ENCODE results near the gene PSTPIP2. TPM values are rescaled to one million over a fixed set of nuclear protein-coding genes. Genes with fewer than 3 reads are reported as not detected.

Gene PSTPIP2
- total and polyA plus RNA-seq, 2 of the 13 experiments (the other 11 are each of a cell fraction or from before 2014, with no cell fraction given), result 0.25 to 0.27 TPM

GRCh38 chr18:45967007-45967706, 104.9 kb downstream of the PSTPIP2 start, which contains the start of gene EPG5 (continued):
- TF ChIP-seq, protein P1, sequence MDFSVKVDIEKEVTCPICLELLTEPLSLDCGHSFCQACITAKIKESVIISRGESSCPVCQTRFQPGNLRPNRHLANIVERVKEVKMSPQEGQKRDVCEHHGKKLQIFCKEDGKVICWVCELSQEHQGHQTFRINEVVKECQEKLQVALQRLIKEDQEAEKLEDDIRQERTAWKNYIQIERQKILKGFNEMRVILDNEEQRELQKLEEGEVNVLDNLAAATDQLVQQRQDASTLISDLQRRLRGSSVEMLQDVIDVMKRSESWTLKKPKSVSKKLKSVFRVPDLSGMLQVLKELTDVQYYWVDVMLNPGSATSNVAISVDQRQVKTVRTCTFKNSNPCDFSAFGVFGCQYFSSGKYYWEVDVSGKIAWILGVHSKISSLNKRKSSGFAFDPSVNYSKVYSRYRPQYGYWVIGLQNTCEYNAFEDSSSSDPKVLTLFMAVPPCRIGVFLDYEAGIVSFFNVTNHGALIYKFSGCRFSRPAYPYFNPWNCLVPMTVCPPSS (IDR thresholded peaks at IDR 0.05), result no peak
- TF ChIP-seq HNF4G (IDR thresholded peaks at IDR 0.05; ENCODE audit: borderline replicate concordance, low read depth, low read length), result peak; percentile 8; the same call in 1 of the 2 replicates
- TF ChIP-seq HNF4G (CRISPR knock-in tag; IDR thresholded peaks at IDR 0.05; ENCODE audit: borderline replicate concordance, low read depth), result no peak
- TF ChIP-seq, protein P2, sequence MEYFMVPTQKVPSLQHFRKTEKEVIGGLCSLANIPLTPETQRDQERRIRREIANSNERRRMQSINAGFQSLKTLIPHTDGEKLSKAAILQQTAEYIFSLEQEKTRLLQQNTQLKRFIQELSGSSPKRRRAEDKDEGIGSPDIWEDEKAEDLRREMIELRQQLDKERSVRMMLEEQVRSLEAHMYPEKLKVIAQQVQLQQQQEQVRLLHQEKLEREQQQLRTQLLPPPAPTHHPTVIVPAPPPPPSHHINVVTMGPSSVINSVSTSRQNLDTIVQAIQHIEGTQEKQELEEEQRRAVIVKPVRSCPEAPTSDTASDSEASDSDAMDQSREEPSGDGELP (IDR thresholded peaks at IDR 0.05; ENCODE audit: borderline replicate concordance, low read depth), result 0 out of 2 replicates have a peak, but pooled peaks have one; percentile 39
- TF ChIP-seq ZC3H13 (CRISPR knock-in tag; IDR thresholded peaks at IDR 0.05), result no peak
- peak; percentile 73; the same call in 1 of the 2 replicates for TF ChIP-seq REPIN1 (CRISPR knock-in tag; IDR thresholded peaks at IDR 0.05; ENCODE audit: borderline replicate concordance, low read depth)
- TF ChIP-seq, protein P3, sequence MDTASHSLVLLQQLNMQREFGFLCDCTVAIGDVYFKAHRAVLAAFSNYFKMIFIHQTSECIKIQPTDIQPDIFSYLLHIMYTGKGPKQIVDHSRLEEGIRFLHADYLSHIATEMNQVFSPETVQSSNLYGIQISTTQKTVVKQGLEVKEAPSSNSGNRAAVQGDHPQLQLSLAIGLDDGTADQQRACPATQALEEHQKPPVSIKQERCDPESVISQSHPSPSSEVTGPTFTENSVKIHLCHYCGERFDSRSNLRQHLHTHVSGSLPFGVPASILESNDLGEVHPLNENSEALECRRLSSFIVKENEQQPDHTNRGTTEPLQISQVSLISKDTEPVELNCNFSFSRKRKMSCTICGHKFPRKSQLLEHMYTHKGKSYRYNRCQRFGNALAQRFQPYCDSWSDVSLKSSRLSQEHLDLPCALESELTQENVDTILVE (CRISPR knock-in tag; IDR thresholded peaks at IDR 0.05), result peak; percentile 79
- TF ChIP-seq, protein P4, sequence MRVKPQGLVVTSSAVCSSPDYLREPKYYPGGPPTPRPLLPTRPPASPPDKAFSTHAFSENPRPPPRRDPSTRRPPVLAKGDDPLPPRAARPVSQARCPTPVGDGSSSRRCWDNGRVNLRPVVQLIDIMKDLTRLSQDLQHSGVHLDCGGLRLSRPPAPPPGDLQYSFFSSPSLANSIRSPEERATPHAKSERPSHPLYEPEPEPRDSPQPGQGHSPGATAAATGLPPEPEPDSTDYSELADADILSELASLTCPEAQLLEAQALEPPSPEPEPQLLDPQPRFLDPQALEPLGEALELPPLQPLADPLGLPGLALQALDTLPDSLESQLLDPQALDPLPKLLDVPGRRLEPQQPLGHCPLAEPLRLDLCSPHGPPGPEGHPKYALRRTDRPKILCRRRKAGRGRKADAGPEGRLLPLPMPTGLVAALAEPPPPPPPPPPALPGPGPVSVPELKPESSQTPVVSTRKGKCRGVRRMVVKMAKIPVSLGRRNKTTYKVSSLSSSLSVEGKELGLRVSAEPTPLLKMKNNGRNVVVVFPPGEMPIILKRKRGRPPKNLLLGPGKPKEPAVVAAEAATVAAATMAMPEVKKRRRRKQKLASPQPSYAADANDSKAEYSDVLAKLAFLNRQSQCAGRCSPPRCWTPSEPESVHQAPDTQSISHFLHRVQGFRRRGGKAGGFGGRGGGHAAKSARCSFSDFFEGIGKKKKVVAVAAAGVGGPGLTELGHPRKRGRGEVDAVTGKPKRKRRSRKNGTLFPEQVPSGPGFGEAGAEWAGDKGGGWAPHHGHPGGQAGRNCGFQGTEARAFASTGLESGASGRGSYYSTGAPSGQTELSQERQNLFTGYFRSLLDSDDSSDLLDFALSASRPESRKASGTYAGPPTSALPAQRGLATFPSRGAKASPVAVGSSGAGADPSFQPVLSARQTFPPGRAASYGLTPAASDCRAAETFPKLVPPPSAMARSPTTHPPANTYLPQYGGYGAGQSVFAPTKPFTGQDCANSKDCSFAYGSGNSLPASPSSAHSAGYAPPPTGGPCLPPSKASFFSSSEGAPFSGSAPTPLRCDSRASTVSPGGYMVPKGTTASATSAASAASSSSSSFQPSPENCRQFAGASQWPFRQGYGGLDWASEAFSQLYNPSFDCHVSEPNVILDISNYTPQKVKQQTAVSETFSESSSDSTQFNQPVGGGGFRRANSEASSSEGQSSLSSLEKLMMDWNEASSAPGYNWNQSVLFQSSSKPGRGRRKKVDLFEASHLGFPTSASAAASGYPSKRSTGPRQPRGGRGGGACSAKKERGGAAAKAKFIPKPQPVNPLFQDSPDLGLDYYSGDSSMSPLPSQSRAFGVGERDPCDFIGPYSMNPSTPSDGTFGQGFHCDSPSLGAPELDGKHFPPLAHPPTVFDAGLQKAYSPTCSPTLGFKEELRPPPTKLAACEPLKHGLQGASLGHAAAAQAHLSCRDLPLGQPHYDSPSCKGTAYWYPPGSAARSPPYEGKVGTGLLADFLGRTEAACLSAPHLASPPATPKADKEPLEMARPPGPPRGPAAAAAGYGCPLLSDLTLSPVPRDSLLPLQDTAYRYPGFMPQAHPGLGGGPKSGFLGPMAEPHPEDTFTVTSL (CRISPR knock-in tag; IDR thresholded peaks at IDR 0.05; ENCODE audit: borderline replicate concordance), result peak; percentile 65; the same call in 1 of the 2 replicates
- peak; percentile 98 for TF ChIP-seq ZMYM4 (CRISPR knock-in tag; IDR thresholded peaks at IDR 0.05)
- no peak for TF ChIP-seq PLRG1 (conservative IDR thresholded peaks at IDR 0.05)
- no peak for TF ChIP-seq ZNF367 (CRISPR knock-in tag; IDR thresholded peaks at IDR 0.05; ENCODE audit: borderline replicate concordance)
- no peak for TF ChIP-seq RFXAP (CRISPR knock-in tag; IDR thresholded peaks at IDR 0.05; ENCODE audit: borderline replicate concordance)
- TF ChIP-seq, protein P5, sequence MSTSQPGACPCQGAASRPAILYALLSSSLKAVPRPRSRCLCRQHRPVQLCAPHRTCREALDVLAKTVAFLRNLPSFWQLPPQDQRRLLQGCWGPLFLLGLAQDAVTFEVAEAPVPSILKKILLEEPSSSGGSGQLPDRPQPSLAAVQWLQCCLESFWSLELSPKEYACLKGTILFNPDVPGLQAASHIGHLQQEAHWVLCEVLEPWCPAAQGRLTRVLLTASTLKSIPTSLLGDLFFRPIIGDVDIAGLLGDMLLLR (CRISPR knock-in tag; IDR thresholded peaks at IDR 0.05), result peak; percentile 37; the same call in 1 of the 2 replicates
- TF ChIP-seq RFXANK (CRISPR knock-in tag; IDR thresholded peaks at IDR 0.05), result no peak
- TF ChIP-seq FOXM1 (CRISPR knock-in tag; IDR thresholded peaks at IDR 0.05), result no peak
- no peak for TF ChIP-seq NR1H2 (CRISPR knock-in tag; IDR thresholded peaks at IDR 0.05; ENCODE audit: borderline replicate concordance, low read depth)
- TF ChIP-seq HHEX (CRISPR knock-in tag; IDR thresholded peaks at IDR 0.05), result no peak
- TF ChIP-seq STAT5B (CRISPR knock-in tag; IDR thresholded peaks at IDR 0.05), result no peak
- TF ChIP-seq SAP130 (CRISPR knock-in tag; IDR thresholded peaks at IDR 0.05; ENCODE audit: low read depth), result peak; percentile 94
- no peak for TF ChIP-seq ZNF232 (CRISPR knock-in tag; IDR thresholded peaks at IDR 0.05; ENCODE audit: borderline replicate concordance)
- TF ChIP-seq TEAD3 (CRISPR knock-in tag; optimal IDR thresholded peaks at IDR 0.05; ENCODE audit: borderline replicate concordance), result peak; percentile 54
- TF ChIP-seq RAD51 (IDR thresholded peaks at IDR 0.05; ENCODE audit: borderline replicate concordance), result peak; percentile 66

Data from HepG2 (cell line).